Heart left ventricle (tissue), 16 donors: ENCODE results near the gene PSMG4. TPM values are rescaled to one million over a fixed set of nuclear protein-coding genes. Genes with fewer than 3 reads are reported as not detected.

Experiments used
- ATAC-seq, 4 donors: fragments of 200-7000 bp; cut with Tn5 transposase; one replicate each; pipeline ENCODE4 v1.9.1; 2020 to 2022; ENCODE audit warnings: moderate library complexity in 4 of 4, mild to moderate bottlenecking in 3 of 4, moderate number of reproducible peaks in 1 of 4
- DNase-seq, 5 donors: peaks; one replicate each; pipeline ENCODE4 v3.0.0-alpha.2; 2020
- H3K27ac ChIP-seq, 12 donors: fragments of 200-600 bp; sonication (generic) in 4 of 12; one replicate each; pipeline versions ENCODE4 v1.5.0 to v1.8.0; 2016 to 2022; ENCODE audit warnings: mild to moderate bottlenecking in 2 of 12
- H3K27me3 ChIP-seq, 9 donors: fragments of 200-600 bp; sonication (generic) in 2 of 9; one replicate each; pipeline versions ENCODE4 v1.5.1 to v1.8.0; 2016 to 2022; ENCODE audit warnings: mild to moderate bottlenecking in 3 of 9
- H3K36me3 ChIP-seq, 9 donors: fragments of 200-600 bp; sonication (generic) in 2 of 9; one replicate each; pipeline versions ENCODE4 v1.5.0 to v1.8.0; 2018 to 2022; ENCODE audit warnings: mild to moderate bottlenecking in 2 of 9
- H3K4me1 ChIP-seq, 12 donors: fragments of 200-600 bp; sonication (generic) in 4 of 12; one replicate each; pipeline versions ENCODE4 v1.5.0 to v1.8.0; 2016 to 2022; ENCODE audit warnings: mild to moderate bottlenecking in 3 of 12
- H3K4me3 ChIP-seq, 12 donors: fragments of 200-600 bp; sonication (generic) in 4 of 12; one replicate each; pipeline versions ENCODE4 v1.5.0 to v1.8.0; 2017 to 2022; ENCODE audit warnings: mild to moderate bottlenecking in 9 of 12, moderate library complexity in 4 of 12
- H3K9me3 ChIP-seq, 12 donors: fragments of 200-600 bp; sonication (generic) in 4 of 12; one replicate each; pipeline versions ENCODE4 v1.5.0 to v1.8.0; 2016 to 2022; ENCODE audit warnings: mild to moderate bottlenecking in 1 of 12
- CTCF ChIP-seq, 12 donors: fragments of 200-600 bp; sonication (generic) in 4 of 12; IDR thresholded peaks; one replicate each; pipeline versions ENCODE4 v1.5.0 to v1.8.0; 2018 to 2022; ENCODE audit warnings: antibody characterized with exemption in 12 of 12, mild to moderate bottlenecking in 5 of 12
- POLR2A ChIP-seq, 2 donors: fragments of 450-650 bp; IDR thresholded peaks; one replicate each; pipeline ENCODE4 v1.6.1; 2017; ENCODE audit warnings: antibody characterized with exemption in 2 of 2, mild to moderate bottlenecking in 2 of 2, moderate library complexity in 2 of 2
- WGBS, 4 donors: extraction: QIAGEN DNeasy Blood & Tissue Kit in 2 of 4; methylation state at CpG; one replicate each; pipeline versions ENCODE4 v1.1.5 to v1.1.7; 2013 to 2018; 5-methylcytosine and 5-hydroxymethylcytosine counted together
- intact Hi-C, 10 donors: fragments of 100-400 bp; cut with DNase I; formaldehyde crosslinking; loops; one replicate each; pipeline versions ENCODE4 v1.11.1 to v1.14.2; 2022
- polyA plus RNA-seq, 2 donors: library from polyadenylated mRNA; stranded (reverse); fragments of 200-250 nt; gene quantifications; one replicate each; pipeline ENCODE4 v1.2.3, GENCODE V29; 2013
- total RNA-seq, 9 donors: library from RNA; depleted of rRNA in 2 of 9; stranded (reverse); fragments of >200 nt in 2 of 9; fragmentation: NEBNext Ultra II Directional in 3 of 9; extraction: Animal tissue kit (Norgen Biotek cat#: 25700) in 3 of 9; gene quantifications; one replicate each; pipeline versions ENCODE4 v1.1.0 to v1.2.4, GENCODE V29; 2016 to 2023
- donor health status: ischemic (EF 13 %, LVEDD 7.1; RV severe dilation, severe dysfunction).
- donor health status: healthy with polysubstance abuse.
- donor health status: DM: no; HTN: yes; CAD: no.
- donor health status: DM: no; HTN: no; CAD: no.
- donor health status: ischemic (EF 25% LVEDD 6.9; RV normal size, moderate dysfunction).
- donor health status: ischemic (EF 25% LVEDD 5.7; RV mildly dilated, moderate dysfunction).
- donor health status: healthy.
- donor health status: DM: yes; HTN: yes; CAD: no.
- donor health status: ischemic (EF 35%, LVEDD 5.7; RV mildly dilated, moderate dysfunction).
- donor health status: nonischemic (EF 11% LVEDD 7.7; RV severe dilation, severe dysfunction).
- donor health status: DM: yes; HTN: yes; CAD: no.
- donor health status: PGD.
- donor health status: ischemic (EF 29% LVEDD 5.4; RV normal size, mild dysfunction).
- donor health status: nonischemic (EF 23%, LVEDD 6.1; RV moderate dilation, normal function).

Gene PSMG4
- total and polyA plus RNA-seq, 11 donors = 6.2 to 21.7 (median 9.7) TPM

- ATAC-seq (no peak), DNase-seq (no peak)
- WGBS, 4 donors = 92 to 94% (median 93%) methylated on average over 10 of the region's 10 CpGs
- Histone ChIP-seq H3K4me1 (no peaks in the 10 kb centered on the region), H3K27ac (no peak overlapping the region), H3K4me3 (no peak overlapping the region), H3K9me3 (peaks cover 0 to 8% (median 0%) of the 10 kb centered on the region in 12 donors), H3K27me3 (no peaks in the 10 kb centered on the region), H3K36me3 (no peaks in the 10 kb centered on the region)
- no peak for TF ChIP-seq POLR2A (IDR thresholded peaks at IDR 0.05)
- TF ChIP-seq CTCF (IDR thresholded peaks at IDR 0.05) = no peak
- intact Hi-C loops = loop anchor here in 2 of 10 donors (10.0 kb wide), 1 partner anchor 156 kb away; the partner anchor contains the start of gene SLC22A23 (in 2 of the 2)
Observed at GRCh38 chr6:3299221-3299620, 40.5 kb downstream of the PSMG4 start.

- intact Hi-C loops = no loop called here
- Histone ChIP-seq H3K36me3 (no peaks in the 10 kb centered on the region), H3K27ac (no peak overlapping the region), H3K9me3 (peaks cover 0 to 8% (median 0%) of the 10 kb centered on the region in 12 donors), H3K4me3 (no peak overlapping the region), H3K4me1 (no peaks in the 10 kb centered on the region), H3K27me3 (no peaks in the 10 kb centered on the region)
- TF ChIP-seq CTCF (IDR thresholded peaks at IDR 0.05) (no peak), POLR2A (IDR thresholded peaks at IDR 0.05) (no peak)
- no peak for ATAC-seq
- 93 to 98% (median 96%) methylated on average over 8 of the region's 8 CpGs for WGBS, 4 donors
- DNase-seq = no peak
Observed at GRCh38 chr6:3301506-3301905, 42.8 kb downstream of the PSMG4 start.

GRCh38 chr6:3303795-3304411 lies 45.2 kb downstream of the PSMG4 start:
- peaks cover 0 to 8% (median 0%) of the 10 kb centered on the region in 12 donors for H3K9me3 ChIP-seq
- no peak overlapping the region for H3K27ac ChIP-seq
- ATAC-seq (no peak), DNase-seq (no peak)
- no peak overlapping the region for H3K4me3 ChIP-seq
- H3K27me3 ChIP-seq = no peaks in the 10 kb centered on the region
- intact Hi-C loops = no loop called here
- no peaks in the 10 kb centered on the region for H3K36me3 ChIP-seq
- WGBS, 4 donors = 86 to 92% (median 86%) methylated on average over 3 of the region's 3 CpGs
- no peaks in the 10 kb centered on the region for H3K4me1 ChIP-seq
- no peak for TF ChIP-seq POLR2A (IDR thresholded peaks at IDR 0.05)
- TF ChIP-seq CTCF (IDR thresholded peaks at IDR 0.05) = no peak

- ATAC-seq = no peak
- Histone ChIP-seq H3K4me1 (no peaks in the 10 kb centered on the region), H3K9me3 (peaks cover 0 to 8% (median 0%) of the 10 kb centered on the region in 12 donors), H3K4me3 (no peak overlapping the region), H3K27ac (no peak overlapping the region), H3K36me3 (no peaks in the 10 kb centered on the region), H3K27me3 (no peaks in the 10 kb centered on the region)
- WGBS, 4 donors = 89 to 91% (median 91%) methylated on average over 16 of the region's 16 CpGs
- no peak for DNase-seq
- TF ChIP-seq CTCF (IDR thresholded peaks at IDR 0.05) = no peak
- TF ChIP-seq POLR2A (IDR thresholded peaks at IDR 0.05) = no peak
- intact Hi-C loops = no loop called here
Observed at GRCh38 chr6:3304500-3305215, 45.9 kb downstream of the PSMG4 start.
